OCI-M1 (cell line): ENCODE measurements around the gene GCC1.
A peak's percentile ranks its signal among the peaks of the same experiment; 100 is the strongest.
"Not testable (repeated sequence)": the region's sequence is repeated elsewhere in the genome, so short reads cannot be mapped to it uniquely, and the experiment has no call there.

Experiments
- DNase-seq: peaks from one replicate; lab custom pipeline; 2025; lab: John Stamatoyannopoulos, UW

GCC1 gene

DNA sequence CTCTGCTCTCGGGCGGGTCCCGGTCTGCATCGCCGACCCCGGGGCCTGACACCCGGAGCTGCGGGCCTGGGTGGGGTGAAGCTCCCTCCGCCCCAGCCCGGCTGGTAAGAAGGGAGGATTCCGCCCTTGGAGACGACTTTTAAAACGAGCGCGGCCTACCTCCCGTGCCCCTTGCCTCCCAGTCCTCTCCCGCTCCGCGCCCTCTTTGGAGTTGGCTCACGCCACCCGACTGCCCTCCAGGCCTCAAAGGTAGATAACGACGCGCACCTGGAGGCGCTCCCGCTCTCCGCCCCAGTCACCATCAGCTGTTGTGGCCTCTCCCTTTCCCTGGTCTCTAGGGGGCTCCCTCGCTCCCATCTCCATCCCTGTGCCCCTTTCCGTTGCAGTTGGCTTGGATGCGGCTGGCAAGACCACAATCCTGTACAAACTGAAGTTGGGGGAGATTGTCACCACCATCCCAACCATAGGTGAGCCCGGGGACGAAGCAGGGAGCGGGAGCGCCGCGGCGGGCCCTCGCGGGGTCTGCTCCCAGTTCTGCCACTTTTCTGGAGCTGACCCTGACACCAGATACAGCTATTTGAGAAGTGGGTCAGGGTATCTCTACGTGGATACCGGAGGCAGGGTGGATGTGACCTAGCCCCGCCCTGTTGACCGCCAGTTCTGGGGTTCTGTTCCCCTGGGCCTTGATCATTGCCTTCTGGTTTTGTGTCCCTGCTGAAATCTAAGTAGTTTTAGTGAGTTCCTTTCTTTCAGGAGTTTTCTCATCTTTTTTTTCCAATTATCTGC, 3.5 kb upstream of the GCC1 start:
- DNase-seq: peak; percentile 53

DNA sequence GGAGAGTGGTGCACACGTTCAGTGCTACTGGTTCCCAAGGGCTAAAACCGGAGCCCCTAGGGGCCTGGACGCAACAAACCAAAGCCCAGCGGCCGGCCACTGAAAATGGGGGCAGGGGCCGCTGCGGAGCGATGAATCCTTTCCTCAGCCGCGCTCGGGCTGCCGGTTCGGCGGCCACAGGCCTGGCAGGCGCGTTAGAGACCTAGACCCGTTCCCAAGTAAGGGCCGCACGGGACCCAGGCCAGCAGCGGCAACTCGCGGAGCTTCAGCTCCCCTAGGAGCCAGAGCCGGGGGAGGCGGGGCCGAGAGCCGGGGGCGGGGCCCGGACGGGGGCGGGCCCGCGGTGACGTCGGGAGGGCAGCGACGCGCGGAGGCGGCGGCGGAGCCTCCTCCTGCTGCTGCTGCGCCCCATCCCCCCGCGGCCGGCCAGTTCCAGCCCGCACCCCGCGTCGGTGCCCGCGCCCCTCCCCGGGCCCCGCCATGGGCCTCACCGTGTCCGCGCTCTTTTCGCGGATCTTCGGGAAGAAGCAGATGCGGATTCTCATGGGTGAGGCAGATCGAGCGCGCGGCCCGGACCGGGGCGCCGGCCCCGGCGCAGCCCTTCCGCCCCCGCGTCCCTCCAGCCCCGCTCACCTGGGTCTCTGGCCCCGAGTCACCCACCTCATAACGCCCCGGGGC, 2.8 kb upstream of the GCC1 start, which contains the start of gene ARF5:
ARF5 (plus strand) TSS at position 393 of the 678 bp plus-strand sequence; CDS start at position 481, 88 bp downstream.
- DNase-seq: peak; percentile 81

DNA sequence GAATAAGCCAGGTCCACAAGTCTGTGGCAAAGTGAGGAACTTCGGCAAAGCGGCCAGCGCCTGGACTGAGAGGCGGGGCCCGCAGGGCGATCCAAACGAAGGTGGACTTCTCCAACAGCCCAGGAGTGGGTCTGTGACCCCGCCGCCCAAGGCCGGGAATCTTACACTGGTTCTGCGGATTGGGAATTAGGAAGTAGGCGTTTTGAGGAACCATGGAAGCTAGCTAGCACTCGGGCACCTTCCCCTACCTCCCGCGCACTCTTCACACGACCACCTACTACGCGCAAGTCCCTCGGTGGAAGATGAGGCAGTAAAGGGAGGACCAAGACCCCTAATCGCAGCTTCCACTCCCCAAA, 2.2 kb upstream of the GCC1 start:
- DNase-seq: no peak

DNA sequence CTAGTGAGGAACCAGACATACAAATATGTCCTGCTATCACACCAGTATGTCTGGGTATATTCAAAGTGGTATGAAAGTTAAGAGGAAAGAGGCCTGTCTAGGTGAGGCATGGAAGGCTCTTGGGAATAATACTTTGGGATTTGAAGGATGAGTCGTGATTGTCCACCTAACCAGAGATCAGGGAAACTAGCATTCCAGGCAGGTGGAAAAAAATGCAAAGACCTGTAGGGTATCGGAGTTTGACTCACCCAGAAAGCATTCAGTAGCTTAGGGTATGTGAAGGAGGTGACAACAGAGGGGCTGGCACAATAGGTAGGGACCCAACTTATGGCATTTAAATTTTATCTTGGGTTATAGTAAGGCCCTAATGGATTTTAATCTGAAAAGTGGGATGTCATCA, 950 bp upstream of the GCC1 start:
- no peak for DNase-seq

DNA sequence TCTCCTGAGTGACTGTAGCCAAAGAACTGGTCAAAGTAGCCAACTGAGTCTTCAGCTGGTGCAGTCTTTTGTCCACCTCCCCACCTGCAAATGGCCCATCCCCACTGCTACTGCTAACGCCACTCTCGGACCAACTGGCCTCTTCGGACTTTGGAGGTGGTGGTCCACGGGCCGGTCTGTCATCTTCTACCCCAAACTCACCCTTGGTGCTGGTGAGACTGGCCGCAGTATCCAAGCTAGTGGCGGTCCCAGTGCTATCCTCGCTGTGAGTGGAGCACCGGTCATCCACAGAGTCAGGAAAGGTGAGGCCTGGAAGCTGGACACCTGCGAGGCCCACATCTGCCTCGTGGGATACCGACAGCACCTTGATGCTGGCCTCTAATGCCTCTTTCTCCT, 750 bp downstream of the GCC1 start:
- DNase-seq: no peak

DNA sequence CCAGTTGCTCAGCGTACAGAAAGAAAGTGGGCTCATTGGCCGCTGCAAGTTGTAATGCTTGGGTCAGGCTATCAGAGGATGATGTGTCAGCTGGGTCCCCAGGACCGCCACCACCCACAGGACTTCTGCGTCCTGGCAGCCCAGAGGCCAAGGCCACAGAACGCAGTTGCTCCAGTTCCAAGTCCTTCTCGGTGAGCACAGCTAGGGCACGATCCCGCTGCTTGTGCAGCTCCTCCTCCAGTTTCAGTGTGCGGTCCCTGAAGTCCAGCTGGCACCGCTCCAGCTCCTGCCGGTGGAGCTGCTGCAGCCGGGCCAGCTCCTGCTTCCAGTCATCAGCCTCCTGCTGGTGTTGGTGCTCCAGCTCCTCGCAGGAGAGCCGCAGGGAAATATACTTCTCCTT, 3.0 kb downstream of the GCC1 start:
- no peak for DNase-seq

DNA sequence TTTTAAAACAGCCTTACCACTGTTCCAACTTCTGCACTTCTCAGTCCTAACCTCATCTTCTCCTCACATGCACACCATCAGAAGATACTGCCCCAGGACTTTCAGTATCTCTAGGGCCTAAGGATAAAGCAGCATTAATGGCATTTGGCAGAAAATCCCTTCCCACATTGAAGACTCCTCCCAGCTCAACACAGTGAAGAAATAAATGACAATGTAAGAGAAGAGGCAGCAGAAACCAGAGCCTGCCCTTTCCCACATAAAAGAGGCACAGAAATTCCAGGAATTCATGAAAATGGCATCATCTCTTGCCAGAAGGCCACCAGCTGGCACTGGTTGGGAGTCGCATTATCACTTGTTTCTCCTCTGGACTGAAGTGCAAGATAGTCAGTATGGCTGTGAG, 3.7 kb downstream of the GCC1 start:
- no peak for DNase-seq

DNA sequence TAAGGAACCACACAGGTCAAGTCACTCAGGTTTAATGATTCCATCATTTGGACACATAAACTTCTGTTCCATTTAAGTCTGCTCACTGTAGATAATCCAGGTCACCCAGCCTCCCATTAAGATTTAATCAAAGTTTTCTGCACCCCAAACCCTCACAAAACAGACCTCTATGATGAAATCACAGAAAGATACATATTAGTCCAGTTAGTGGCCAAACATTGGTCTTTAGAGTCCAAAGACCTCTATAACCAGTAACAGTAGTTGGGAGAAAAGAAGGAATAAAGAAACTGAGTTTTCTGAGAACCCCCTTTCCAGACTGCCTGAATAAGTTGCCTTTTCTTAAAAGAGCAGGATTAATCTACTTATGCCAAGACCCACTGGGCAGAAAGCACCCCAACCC, 4.8 kb downstream of the GCC1 start:
- DNase-seq: no peak

DNA sequence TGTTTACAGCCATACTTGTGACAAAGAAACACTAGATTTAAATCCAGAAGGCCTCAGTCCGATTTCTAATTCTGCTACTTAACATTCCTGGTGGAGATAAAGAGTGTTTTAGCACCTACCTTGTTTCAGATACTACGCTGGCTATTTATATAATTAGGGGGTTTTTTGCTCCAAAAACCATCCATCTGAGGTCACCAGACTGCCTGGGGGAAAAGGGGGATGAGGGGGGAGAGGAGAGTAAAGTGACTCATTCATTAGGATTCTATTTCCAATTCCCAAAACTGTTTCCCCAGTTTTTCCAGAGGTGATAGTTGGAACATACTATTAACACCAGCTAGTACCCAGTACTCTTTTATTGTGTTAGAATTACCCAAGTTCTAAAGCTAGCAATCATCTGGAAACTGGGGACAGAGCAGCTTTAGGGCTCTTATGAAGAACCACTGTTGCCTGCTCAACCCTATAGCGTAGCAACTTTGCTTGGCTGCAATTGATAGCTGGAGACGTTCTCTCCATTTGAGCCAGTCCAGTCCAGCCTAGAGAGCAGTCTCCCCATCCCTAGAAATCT, 6.6 kb downstream of the GCC1 start:
- no peak for DNase-seq

DNA sequence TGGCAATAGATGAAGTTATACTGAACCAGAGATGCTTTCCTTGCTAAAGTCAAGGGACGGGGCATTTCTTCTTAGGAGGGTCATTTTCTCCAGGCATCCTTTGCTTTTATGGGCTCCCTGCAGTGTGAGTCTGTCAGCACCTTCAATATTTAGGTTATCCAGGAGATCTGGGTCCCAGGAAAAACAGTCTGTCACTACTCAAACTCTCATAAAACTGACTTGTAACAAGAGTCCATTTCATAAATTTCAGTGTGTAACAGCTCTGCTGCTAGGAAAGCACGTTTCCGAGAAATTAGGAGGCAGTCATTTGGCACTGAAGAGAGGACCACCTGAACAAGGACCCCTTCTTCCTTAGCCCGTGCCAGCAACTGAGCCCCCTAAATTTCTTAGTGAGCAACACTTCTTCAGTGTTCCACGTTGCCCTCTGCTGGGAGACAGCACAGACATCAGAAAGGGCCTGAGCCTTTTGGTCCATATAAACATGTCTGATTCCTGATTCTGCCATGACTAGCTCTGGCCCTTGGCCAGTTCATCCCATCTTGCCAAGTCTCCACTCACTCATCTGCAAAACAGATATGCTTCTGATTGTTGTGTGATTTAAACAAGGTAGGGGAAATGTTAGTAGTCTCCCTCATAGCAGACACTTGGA, 7.2 kb downstream of the GCC1 start:
- DNase-seq: no peak

DNA sequence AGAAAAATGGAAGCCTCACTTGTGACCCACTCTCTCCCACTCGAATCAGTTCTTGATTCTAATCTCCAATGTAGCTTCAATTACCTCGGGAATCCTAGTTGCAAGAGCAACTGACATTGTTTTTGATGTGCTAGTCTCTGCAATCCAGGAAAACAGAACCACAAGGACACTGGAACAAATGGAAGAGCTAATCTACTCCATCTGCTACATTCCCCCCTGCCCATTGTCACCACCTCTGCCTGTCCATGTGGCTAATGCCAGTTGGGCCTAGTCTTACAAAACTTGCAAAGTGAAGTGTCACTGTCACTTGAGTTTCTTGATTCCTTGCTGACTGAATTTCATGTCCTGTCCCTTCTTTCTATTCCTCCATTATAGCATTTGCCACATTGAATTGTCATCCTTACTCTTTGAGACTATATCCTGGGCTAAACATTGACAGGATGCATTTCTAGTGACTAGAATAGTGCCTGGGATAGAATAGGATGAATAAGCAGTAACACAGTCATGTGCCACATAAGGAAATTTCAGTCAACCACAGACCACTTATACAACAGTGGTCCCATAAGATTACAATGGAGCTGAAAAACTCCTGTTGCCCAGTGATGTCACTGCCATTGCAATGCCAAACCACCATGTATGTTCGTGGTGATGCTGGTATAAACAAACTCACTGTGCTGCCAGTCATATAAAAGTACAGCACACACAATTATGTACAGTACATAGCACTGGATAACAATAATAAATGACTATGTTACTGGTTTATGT, 13.5 kb downstream of the GCC1 start:
- DNase-seq: no peak

DNA sequence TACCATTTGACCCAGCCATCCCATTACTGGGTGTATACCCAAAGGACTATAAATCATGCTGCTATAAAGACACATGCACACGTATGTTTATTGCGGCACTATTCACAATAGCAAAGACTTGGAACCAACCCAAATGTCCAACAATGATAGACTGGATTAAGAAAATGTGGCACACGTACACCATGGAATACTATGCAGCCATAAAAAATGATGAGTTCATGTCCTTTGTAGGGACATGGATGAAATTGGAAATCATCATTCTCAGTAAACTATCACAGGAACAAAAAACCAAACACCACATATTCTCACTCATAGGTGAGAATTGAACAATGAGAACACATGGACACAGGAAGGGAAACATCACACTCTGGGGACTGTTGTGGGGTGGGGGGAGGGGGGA, 17.4 kb downstream of the GCC1 start:
- DNase-seq: not testable (repeated sequence)

DNA sequence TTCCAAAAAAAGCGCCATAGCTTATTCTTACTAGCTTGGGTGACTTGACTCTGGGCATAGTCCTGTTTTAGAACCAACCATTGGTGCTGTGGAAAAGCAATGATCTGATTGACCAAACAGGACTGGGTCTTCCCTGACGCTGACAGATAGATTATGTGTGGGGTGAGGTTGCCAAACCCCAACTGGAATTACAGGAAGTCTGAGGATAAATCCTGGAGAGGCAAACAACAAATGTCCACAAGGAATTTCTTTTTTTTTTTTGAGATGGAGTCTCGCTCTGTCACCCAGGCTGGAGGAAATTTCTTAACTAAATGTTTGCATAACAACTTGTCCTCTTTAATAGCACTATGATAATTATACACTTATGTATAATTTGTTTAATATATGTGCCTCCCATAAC, 19.2 kb downstream of the GCC1 start:
- DNase-seq: no peak

DNA sequence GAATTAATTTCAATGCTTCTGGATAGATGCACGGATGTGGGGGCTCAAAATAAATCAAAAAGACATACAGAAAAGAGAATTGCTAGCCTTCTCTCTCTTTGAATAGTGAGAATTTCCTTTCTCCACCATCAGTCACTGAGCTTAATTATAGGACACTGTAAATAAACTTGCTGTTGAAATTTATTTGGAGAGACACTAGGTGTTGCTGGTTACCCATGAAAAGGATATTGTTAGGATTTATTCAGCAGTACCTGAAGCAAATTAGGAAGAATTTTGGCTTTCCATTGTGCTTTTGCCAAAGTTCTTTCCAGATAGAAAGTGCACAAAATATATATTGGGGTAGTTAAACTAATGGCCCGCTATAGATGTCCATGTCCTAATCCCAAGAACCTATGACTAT, 27.6 kb downstream of the GCC1 start:
- DNase-seq: no peak

DNA sequence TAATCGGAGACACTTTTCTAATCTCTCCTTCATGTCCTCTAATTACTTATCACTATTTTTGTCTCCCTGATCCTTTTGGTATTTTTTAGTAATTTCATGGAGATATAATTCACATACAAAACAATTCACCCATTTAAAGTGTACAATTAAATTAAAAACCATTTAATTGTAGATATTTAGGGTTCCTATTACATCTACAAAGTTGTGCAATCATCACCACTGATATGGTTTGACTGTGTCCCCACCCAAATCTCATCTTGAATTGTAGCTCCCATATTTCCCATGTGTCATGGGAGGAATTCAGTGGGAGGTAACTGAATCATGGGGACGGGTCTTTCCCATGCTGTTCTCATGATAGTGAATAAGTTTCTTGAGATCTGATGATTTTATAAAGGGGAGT, 29.0 kb downstream of the GCC1 start:
- DNase-seq: no peak

DNA sequence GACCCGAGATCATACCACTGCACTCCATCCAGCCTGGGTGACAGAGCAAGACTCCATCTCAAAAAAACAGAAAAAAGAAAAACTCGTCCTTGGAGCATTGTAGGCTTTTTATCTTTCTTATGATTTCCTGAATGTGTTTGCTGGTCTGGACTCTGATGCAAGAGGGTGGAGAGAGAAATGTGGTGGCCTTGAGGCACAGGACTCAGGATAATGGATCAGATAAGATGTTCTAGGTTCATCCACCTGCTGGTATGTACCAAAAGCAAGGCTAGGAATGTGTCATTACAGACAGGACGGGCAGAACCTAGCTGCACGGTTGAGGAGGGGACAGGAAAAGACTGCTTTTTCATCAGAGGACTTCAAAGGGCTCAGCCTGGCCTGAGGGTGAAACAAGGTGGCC, 33.5 kb downstream of the GCC1 start:
- no peak for DNase-seq

DNA sequence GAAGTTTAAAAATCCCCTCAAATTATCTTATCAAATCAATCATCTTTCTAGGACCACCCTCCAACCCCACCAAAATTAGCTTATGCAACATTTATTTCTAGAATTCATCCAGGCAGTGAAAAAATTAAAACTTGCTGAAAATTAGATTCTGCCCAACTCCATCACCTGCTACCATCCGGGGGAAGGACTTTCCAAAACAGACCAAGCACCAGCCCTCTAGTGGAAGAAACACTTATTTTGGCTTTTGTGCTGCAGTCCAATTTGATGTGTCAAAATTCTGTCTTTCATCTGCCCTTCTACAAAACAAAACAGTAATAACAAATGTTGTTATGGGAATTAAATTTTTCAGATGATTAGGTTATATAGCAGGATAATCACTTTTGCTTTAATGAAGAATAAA, 35.1 kb downstream of the GCC1 start:
- no peak for DNase-seq

DNA sequence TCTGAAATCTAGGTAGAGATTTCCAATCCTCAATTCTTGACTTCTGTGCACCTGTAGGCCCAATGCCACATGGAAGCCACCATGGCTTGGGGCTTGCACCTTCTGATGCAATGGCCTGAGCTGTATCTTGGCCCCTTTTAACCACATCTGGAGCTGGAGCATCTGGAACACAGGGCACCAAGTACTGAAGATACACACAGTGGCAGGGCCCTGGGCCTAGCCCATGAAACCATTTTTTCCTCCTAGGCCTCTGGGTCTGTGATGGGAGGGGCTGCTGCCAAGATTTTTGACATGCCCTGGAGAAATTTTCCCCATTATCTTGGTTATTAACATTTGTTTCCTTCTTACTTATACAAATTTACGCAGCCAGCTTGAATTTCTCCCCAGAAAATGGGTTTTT, 39.1 kb downstream of the GCC1 start:
- DNase-seq: no peak

DNA sequence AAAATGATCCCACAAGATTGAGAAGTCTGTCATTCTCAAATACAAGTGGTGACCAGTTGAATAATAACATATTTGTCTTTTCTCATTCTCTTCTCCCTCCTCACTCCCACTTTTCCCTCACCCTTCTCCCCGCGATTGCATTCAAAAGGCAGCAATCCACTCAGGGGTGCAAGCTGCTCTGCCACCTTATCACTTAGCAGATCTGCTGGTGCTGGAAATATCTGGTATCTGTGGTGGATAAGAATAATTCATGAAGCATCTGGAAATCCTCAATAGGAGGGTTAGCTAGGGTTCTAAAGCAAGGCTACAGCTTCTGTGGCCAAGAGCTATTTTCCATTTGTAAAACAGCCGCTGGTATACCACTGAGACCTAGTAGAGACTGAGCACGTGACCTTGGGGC, 43.8 kb downstream of the GCC1 start:
- no peak for DNase-seq

DNA sequence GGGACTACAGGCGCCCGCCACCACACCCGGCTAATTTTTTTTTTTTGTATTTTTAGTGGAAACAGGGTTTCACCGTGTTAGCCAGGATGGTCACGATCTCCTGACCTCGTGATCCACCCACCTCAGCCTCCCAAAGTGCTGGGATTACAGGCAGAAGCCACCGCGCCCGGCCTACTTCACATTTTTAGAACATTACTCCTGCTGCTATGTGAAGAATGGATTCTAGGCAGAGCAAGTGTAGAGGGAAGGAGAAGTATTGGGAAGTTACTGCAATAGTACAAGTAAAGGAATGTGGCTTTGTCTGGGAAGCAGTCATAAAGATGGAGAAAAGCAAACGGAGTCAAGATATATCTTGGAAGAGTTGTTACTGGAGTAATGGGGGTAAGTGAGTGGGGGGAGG, 44.9 kb downstream of the GCC1 start:
- DNase-seq: not testable (repeated sequence)

DNA sequence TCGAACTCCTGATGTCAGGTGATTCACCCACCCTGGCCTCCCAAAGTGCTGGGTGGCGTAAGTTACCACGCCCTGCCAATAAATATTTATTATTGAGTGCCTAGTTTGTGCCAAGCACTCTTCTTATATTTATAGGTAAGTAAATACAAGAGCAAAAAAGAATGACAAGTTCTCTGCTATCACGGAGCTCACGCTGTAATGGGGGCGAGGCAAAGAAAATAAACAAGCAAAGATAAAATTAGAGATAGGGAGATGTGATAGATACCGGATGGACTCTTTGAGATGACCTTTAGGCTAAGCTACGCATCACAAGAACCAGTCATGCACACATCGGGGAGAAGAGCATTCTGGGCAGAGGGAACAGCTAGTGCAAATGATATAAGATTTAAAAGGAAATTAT, 46.3 kb downstream of the GCC1 start:
- DNase-seq: no peak

DNA sequence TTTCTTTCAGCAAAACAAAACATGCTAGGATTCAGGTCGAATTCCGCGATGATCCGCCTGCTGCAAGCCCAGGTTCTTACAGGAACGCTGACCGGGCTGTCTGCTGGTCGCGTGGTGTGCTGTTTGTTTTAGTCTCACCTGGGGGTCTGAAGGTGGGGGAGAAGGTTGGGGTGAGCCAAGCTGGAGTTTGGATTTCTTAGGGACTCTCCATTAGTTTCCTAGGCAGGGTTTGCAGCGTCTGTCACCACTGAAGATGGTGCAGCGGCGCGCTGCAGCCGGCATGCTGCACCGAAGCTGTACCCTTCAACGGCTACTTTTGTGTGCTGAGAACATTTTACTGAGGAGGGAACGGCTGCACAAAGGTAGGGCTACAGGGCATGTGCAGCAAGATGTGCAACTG, 48.7 kb downstream of the GCC1 start:
- DNase-seq: no peak

DNA sequence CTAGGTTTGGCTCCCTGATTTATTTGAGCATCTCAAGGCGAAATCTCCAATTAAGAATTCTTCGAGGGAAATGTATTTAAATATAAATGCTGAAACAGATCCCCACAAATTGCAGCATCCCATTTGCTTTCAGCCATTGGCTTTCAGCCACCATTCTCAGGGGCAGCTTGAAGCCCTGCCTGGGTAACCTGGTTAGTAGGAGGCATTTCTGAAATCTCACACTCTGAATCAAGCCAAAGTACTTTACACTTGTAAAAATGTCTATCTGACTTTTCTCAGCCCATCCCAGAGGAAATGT, 49.1 kb downstream of the GCC1 start:
- DNase-seq: no peak
